PC-3 (cell line): ENCODE data around the gene PML. TPM values are rescaled to one million over a fixed set of nuclear protein-coding genes. Genes with fewer than 3 reads are reported as not detected.

Experiments used
- ATAC-seq: fragments of 200-7000 bp; cut with Tn5 transposase; 2 replicates; pipeline ENCODE4 v1.9.1; 2020; ENCODE audit warnings: mild to moderate bottlenecking, moderate library complexity
- BruUV-seq: library from RNA; stranded (reverse); fragments of 400-500 nt; replicated peaks from 2 replicates; lab custom pipeline; 2021; lab: Mats Ljungman, UMichigan
- CTCF ChIA-PET: fragments of 300-600 bp; sonication (Branson Sonifier 250); formaldehyde crosslinking; loops from one replicate; lab custom pipeline; 2022; ENCODE audit warnings: antibody characterized with exemption; lab: Charles Lee
- POLR2A ChIA-PET: fragments of 300-600 bp; sonication (Branson Sonifier 250); formaldehyde crosslinking; loops from one replicate; lab custom pipeline; 2022; ENCODE audit warnings: antibody characterized with exemption; ENCODE audit not compliant: unreplicated experiment; lab: Charles Lee
- DNase-seq: peaks from one replicate; pipeline ENCODE4 v3.0.0-alpha.2; 2015
- H2AFZ ChIP-seq: fragments of 300-600 bp; sonication (generic); 2 replicates; pipeline ENCODE4 v1.6.0; 2016; ENCODE audit warnings: antibody characterized with exemption, low read length
- H3F3A ChIP-seq: fragments of 300-600 bp; sonication (generic); one replicate; pipeline ENCODE4 v1.6.0; 2017; ENCODE audit warnings: antibody characterized with exemption, low read length, control low read depth, mild to moderate bottlenecking; ENCODE audit not compliant: unreplicated experiment
- H3K27ac ChIP-seq: fragments of 300-600 bp; sonication (generic); 2 replicates; pipeline ENCODE4 v1.5.1; 2016; ENCODE audit warnings: mild to moderate bottlenecking, low read length
- H3K27me3 ChIP-seq: fragments of 300-600 bp; sonication (generic); 2 replicates; pipeline ENCODE4 v1.6.1; 2016; ENCODE audit warnings: low read length, mixed read lengths
- H3K36me3 ChIP-seq: fragments of 300-600 bp; sonication (generic); 2 replicates; pipeline ENCODE4 v1.6.1; 2016; ENCODE audit warnings: low read depth, mixed run types, low read length, mixed read lengths
- H3K4me1 ChIP-seq: fragments of 300-600 bp; sonication (generic); 2 replicates; pipeline ENCODE4 v1.5.1; 2016; ENCODE audit warnings: low read length; ENCODE audit not compliant: insufficient read depth
- H3K4me2 ChIP-seq: fragments of 300-600 bp; sonication (generic); 2 replicates; pipeline ENCODE4 v1.6.0; 2016; ENCODE audit warnings: low read length
- H3K4me3 ChIP-seq: fragments of 300-600 bp; sonication (generic); 2 replicates; pipeline ENCODE4 v1.5.1; 2016; ENCODE audit warnings: mild to moderate bottlenecking, low read length, mixed read lengths
- H3K79me2 ChIP-seq: fragments of 300-600 bp; sonication (generic); 2 replicates; pipeline ENCODE4 v1.6.1; 2017; ENCODE audit warnings: low read length, mixed read lengths
- H3K9ac ChIP-seq: fragments of 300-600 bp; sonication (generic); 2 replicates; pipeline ENCODE4 v1.6.0; 2016; ENCODE audit warnings: mild to moderate bottlenecking, low read length
- H3K9me2 ChIP-seq: fragments of 300-600 bp; sonication (generic); replicated peaks from 2 replicates; pipeline ENCODE4 v1.6.1; 2016; ENCODE audit warnings: mixed run types, low read length, mixed read lengths
- H3K9me3 ChIP-seq: fragments of 300-600 bp; sonication (generic); 2 replicates; pipeline ENCODE4 v1.6.1; 2016; ENCODE audit warnings: low read length, mixed read lengths
- H4K20me1 ChIP-seq: fragments of 300-600 bp; sonication (generic); 2 replicates; pipeline ENCODE4 v1.6.1; 2016; ENCODE audit warnings: low read length, mixed read lengths
- EZH2 ChIP-seq: fragments of 300-600 bp; sonication (generic); IDR thresholded peaks from one replicate; pipeline ENCODE4 v1.6.1; 2017; ENCODE audit warnings: antibody characterized with exemption, mild to moderate bottlenecking, low read length; ENCODE audit not compliant: unreplicated experiment
- EZH2phosphoT487 ChIP-seq: fragments of 300-600 bp; sonication (generic); IDR thresholded peaks from 2 replicates; pipeline ENCODE4 v1.6.1; 2018; ENCODE audit warnings: mild to moderate bottlenecking, antibody characterized with exemption, low read length, borderline replicate concordance
- intact Hi-C: fragments of 100-400 bp; cut with micrococcal nuclease; formaldehyde crosslinking; loops from 2 replicates; pipeline ENCODE4 v1.9.0; 2023
- total RNA-seq: library from RNA; depleted of rRNA; stranded (reverse); fragments of >200 nt; gene quantifications from 2 replicates; pipeline ENCODE4 v1.2.3, GENCODE V29; 2014
- TF ChIP-seq, protein P1 (sequence below): fragments of 300-600 bp; sonication (generic); conservative IDR thresholded peaks from 2 replicates; pipeline ENCODE4 v1.5.1; 2017; ENCODE audit warnings: antibody characterized with exemption, low read depth, mild to moderate bottlenecking, low read length

Gene PML
- total RNA-seq, 1 experiment from 2014 or later, result 18.7 TPM

DNA sequence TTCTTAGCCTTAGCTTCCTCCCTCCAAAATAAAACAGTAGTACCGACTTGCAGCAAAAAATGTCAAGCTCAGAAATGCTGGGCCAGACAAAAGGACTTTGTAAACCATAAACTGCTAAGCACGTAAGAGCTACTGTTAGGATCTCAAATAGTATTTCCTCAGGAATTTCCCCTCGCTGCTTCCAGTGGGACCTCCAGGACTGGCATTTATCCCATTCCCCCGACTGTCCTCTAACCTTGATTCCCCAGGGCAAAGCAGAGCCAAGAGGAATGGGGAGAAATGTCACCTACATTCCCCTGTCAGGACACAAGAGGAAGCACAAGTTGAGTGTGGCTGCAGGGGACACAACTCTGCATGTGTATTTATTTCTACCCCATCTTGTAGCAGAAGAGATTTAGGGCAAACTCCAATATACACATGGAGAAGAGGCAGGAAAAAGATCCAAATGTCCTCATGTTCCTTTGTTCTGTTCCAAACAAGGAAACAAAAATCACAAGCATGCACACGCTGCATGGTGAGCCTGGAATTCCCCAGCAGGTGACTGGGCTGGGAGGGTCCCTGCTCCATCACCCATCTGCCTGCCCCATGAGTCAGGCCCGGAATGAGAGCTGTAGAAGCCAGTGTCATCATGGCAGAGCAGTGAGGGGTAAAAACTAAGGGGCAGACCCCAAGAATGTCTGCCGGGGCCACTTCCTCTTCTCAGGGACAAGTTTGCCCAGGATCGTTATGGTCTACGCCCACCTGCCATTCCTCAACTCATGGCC is 6.7 kb upstream of the PML start:
- no peaks in the 10 kb centered on the region for H3K79me2 ChIP-seq
- POLR2A ChIA-PET, result no interaction called here
- no peaks in the 10 kb centered on the region for H3K9me2 ChIP-seq
- H3K9ac ChIP-seq, result no peak overlapping the region
- peak overlapping the region; percentile 49 for H3K27ac ChIP-seq
- no peak overlapping the region for H3K4me2 ChIP-seq
- intact Hi-C loops, result no loop called here
- CTCF ChIA-PET, result no interaction called here
- H3K4me3 ChIP-seq, result no peak overlapping the region
- no peaks in the 10 kb centered on the region for H3K27me3 ChIP-seq
- no peaks in the 10 kb centered on the region for H3K36me3 ChIP-seq
- H2AFZ ChIP-seq, result no peak overlapping the region
- H3F3A ChIP-seq, result no peaks in the 10 kb centered on the region
- no peaks in the 10 kb centered on the region for H3K9me3 ChIP-seq
- no TSS peak for BruUV-seq
- H4K20me1 ChIP-seq, result no peaks in the 10 kb centered on the region
- ATAC-seq, result no peak
- H3K4me1 ChIP-seq, result peaks cover 56% of the 10 kb centered on the region
- DNase-seq, result peak; percentile 42
- TF ChIP-seq, protein P1, sequence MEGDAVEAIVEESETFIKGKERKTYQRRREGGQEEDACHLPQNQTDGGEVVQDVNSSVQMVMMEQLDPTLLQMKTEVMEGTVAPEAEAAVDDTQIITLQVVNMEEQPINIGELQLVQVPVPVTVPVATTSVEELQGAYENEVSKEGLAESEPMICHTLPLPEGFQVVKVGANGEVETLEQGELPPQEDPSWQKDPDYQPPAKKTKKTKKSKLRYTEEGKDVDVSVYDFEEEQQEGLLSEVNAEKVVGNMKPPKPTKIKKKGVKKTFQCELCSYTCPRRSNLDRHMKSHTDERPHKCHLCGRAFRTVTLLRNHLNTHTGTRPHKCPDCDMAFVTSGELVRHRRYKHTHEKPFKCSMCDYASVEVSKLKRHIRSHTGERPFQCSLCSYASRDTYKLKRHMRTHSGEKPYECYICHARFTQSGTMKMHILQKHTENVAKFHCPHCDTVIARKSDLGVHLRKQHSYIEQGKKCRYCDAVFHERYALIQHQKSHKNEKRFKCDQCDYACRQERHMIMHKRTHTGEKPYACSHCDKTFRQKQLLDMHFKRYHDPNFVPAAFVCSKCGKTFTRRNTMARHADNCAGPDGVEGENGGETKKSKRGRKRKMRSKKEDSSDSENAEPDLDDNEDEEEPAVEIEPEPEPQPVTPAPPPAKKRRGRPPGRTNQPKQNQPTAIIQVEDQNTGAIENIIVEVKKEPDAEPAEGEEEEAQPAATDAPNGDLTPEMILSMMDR, result no peak

DNA sequence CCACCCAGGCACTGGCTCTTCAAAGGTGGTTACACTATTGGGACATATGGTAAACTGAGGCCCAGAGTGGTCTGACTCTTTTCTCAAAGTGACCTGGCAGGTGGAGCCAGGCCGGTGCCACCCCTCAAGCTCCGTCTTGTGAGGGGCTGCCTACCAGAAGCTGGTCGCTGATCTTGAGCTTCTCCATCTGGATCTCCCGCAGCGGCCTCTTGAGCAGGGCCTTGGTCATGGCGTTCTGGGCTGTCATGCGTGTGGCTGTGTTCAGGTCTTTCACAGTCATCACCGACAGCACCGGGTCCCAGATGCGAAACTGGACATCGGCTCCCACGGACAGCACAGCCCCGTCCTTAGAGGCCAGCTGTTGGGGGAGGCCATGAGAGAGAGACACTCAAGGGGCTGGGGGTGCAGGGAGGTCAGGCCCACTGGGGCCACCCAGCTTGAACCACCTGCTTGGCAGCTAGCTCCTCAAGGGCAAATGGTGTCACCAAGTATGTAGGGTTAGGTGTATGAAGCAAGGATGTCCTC is 6.0 kb upstream of the PML start:
- Histone ChIP-seq H3K4me1 (peaks cover 50% of the 10 kb centered on the region), H3K4me2 (peak overlapping the region; percentile 38; the same call in 1 of the 2 replicates), H3K9me3 (no peaks in the 10 kb centered on the region), H4K20me1 (no peaks in the 10 kb centered on the region), H3F3A (no peaks in the 10 kb centered on the region), H3K27ac (peak overlapping the region; percentile 49), H3K27me3 (no peaks in the 10 kb centered on the region), H3K9ac (no peak overlapping the region), H3K9me2 (no peaks in the 10 kb centered on the region), H3K79me2 (no peaks in the 10 kb centered on the region), H3K4me3 (no peak overlapping the region), H3K36me3 (no peaks in the 10 kb centered on the region), H2AFZ (no peak overlapping the region)
- intact Hi-C loops, result no loop called here
- POLR2A ChIA-PET, result no interaction called here
- TF ChIP-seq EZH2phosphoT487, result no peak
- TF ChIP-seq EZH2, result no peak
- TF ChIP-seq, protein P1, result no peak
- DNase-seq, result no peak
- no peak for ATAC-seq
- CTCF ChIA-PET, result no interaction called here
- no TSS peak for BruUV-seq
